HepG2 (cell line): ENCODE data around the gene NMRAL1. TPM values are rescaled to one million over a fixed set of nuclear protein-coding genes. Genes with fewer than 3 reads are reported as not detected.

Source experiments
- AKAP8 ChIP-seq: sonication (generic); formaldehyde crosslinking; IDR thresholded peaks from 2 replicates; pipeline ENCODE4 v1.5.1; 2020; ENCODE audit warnings: mild to moderate bottlenecking, missing genetic modification reagents
- ARNT ChIP-seq: fragments of 450-650 bp; IDR thresholded peaks from 2 replicates; pipeline ENCODE4 v1.6.1; 2017
- FOXC1 ChIP-seq: sonication (generic); formaldehyde crosslinking; IDR thresholded peaks from 2 replicates; pipeline ENCODE4 v1.8.0; 2022; ENCODE audit warnings: mild to moderate bottlenecking, missing genetic modification reagents, borderline replicate concordance
- GFI1 ChIP-seq: sonication (generic); formaldehyde crosslinking; IDR thresholded peaks from 2 replicates; pipeline ENCODE4 v1.5.0; 2020; ENCODE audit warnings: missing genetic modification reagents, mild to moderate bottlenecking, borderline replicate concordance
- HNRNPLL ChIP-seq: fragments of 200-400 bp; formaldehyde crosslinking; IDR thresholded peaks from 2 replicates; pipeline ENCODE4 v1.6.1; 2017; ENCODE audit warnings: mild to moderate bottlenecking, low read depth, low read length; ENCODE audit not compliant: poor library complexity, severe bottlenecking
- MED13 ChIP-seq: sonication (generic); formaldehyde crosslinking; IDR thresholded peaks from 2 replicates; pipeline ENCODE4 v1.5.0; 2020; ENCODE audit warnings: missing genetic modification reagents
- NFATC3 ChIP-seq: sonication (generic); formaldehyde crosslinking; IDR thresholded peaks from 2 replicates; pipeline ENCODE4 v1.5.1; 2020; ENCODE audit warnings: mild to moderate bottlenecking, missing genetic modification reagents
- NFIB ChIP-seq: sonication (generic); formaldehyde crosslinking; IDR thresholded peaks from 2 replicates; pipeline ENCODE4 v1.9.0; 2021; ENCODE audit warnings: missing genetic modification reagents, mild to moderate bottlenecking, borderline replicate concordance
- PHF5A ChIP-seq: IDR thresholded peaks from one replicate; pipeline ENCODE4 v1.6.1; 2018; ENCODE audit warnings: low read depth, missing genetic modification reagents; ENCODE audit not compliant: unreplicated experiment
- RARA ChIP-seq: IDR thresholded peaks from 2 replicates; pipeline ENCODE4 v1.6.1; 2016; ENCODE audit warnings: missing genetic modification reagents, missing compliant biosample characterization
- REL ChIP-seq: sonication (generic); formaldehyde crosslinking; conservative IDR thresholded peaks from 2 replicates; pipeline ENCODE4 v1.8.0; 2022; ENCODE audit warnings: mild to moderate bottlenecking, missing genetic modification reagents, moderate library complexity
- SP1 ChIP-seq, 2 experiments: fragments of 450-650 bp in 1 of 2; sonication (generic) in 1 of 2; formaldehyde crosslinking in 1 of 2; IDR thresholded peaks; 2 replicates each; pipeline versions ENCODE4 v1.4.0 to v1.6.1; 2016 to 2020; ENCODE audit warnings: missing genetic modification reagents in 1 of 2
- SRSF1 ChIP-seq: fragments of 200-400 bp; formaldehyde crosslinking; optimal IDR thresholded peaks from 2 replicates; pipeline ENCODE3; 2017; ENCODE audit warnings: mild to moderate bottlenecking, low read depth, low read length, moderate library complexity
- ZBED4 ChIP-seq: sonication (generic); formaldehyde crosslinking; IDR thresholded peaks from 2 replicates; pipeline ENCODE4 v1.4.0; 2020; ENCODE audit warnings: missing genetic modification reagents, borderline replicate concordance
- ZBTB7A ChIP-seq: sonication (generic); formaldehyde crosslinking; IDR thresholded peaks from 2 replicates; pipeline ENCODE4 v1.8.0; 2022; ENCODE audit warnings: mild to moderate bottlenecking, missing genetic modification reagents
- ZNF264 ChIP-seq: sonication (generic); formaldehyde crosslinking; IDR thresholded peaks from 2 replicates; pipeline ENCODE4 v1.4.0; 2020; ENCODE audit warnings: missing genetic modification reagents
- ZNF276 ChIP-seq: sonication (generic); formaldehyde crosslinking; IDR thresholded peaks from 2 replicates; pipeline ENCODE4 v1.4.0; 2020; ENCODE audit warnings: mild to moderate bottlenecking, low read depth, missing genetic modification reagents
- ZNF543 ChIP-seq: sonication (generic); formaldehyde crosslinking; IDR thresholded peaks from 2 replicates; pipeline ENCODE4 v1.4.0; 2020; ENCODE audit warnings: mild to moderate bottlenecking, missing genetic modification reagents
- ZNF598 ChIP-seq: sonication (generic); formaldehyde crosslinking; IDR thresholded peaks from 2 replicates; pipeline ENCODE4 v1.5.1; 2020; ENCODE audit warnings: mild to moderate bottlenecking, missing genetic modification reagents, borderline replicate concordance
- ZNF724P ChIP-seq: sonication (generic); formaldehyde crosslinking; IDR thresholded peaks from 2 replicates; pipeline ENCODE4 v1.8.0; 2022; ENCODE audit warnings: missing genetic modification reagents, borderline replicate concordance
- ZNF747 ChIP-seq: sonication (generic); formaldehyde crosslinking; IDR thresholded peaks from 2 replicates; pipeline ENCODE4 v1.8.1; 2023; ENCODE audit warnings: missing genetic modification reagents, mild to moderate bottlenecking, borderline replicate concordance
- ZNF891 ChIP-seq: sonication (generic); formaldehyde crosslinking; IDR thresholded peaks from 2 replicates; pipeline ENCODE4 v1.5.0; 2020; ENCODE audit warnings: mild to moderate bottlenecking, missing genetic modification reagents
- ZSCAN30 ChIP-seq: sonication (generic); formaldehyde crosslinking; IDR thresholded peaks from 2 replicates; pipeline ENCODE4 v1.5.0; 2020; ENCODE audit warnings: mild to moderate bottlenecking, missing genetic modification reagents
- ZZZ3 ChIP-seq: sonication (generic); formaldehyde crosslinking; IDR thresholded peaks from 2 replicates; pipeline ENCODE4 v1.4.0; 2020; ENCODE audit warnings: missing genetic modification reagents, mild to moderate bottlenecking, borderline replicate concordance
- polyA plus RNA-seq, 8 experiments: library from polyadenylated mRNA; depleted of rRNA in 3 of 8; stranded (reverse) in 7 of 8; unstranded in 1 of 8; fragments of >200 nt; fragmentation: Illumina TruSeq in 4 of 8; extraction: Trizol in 4 of 8; gene quantifications; 2 replicates each; pipeline versions ENCODE4 v1.2.1 to v1.2.3, GENCODE V29; 2011 to 2016; ENCODE audit warnings: low read depth in 4 of 8, missing spikeins in 1 of 8, mixed read lengths in 1 of 8; ENCODE audit not compliant: insufficient read depth in 1 of 8
- total RNA-seq, 5 experiments: library from RNA; depleted of rRNA; stranded (reverse); fragments of >200 nt; fragmentation: Illumina TruSeq; extraction: Trizol; gene quantifications; 2 replicates each; pipeline ENCODE4 v1.2.3, GENCODE V29; 2016; ENCODE audit warnings: low read depth in 1 of 5

The NMRAL1 gene
- total and polyA plus RNA-seq, 2 of the 13 experiments (the other 11 are each of a cell fraction or from before 2014, with no cell fraction given) = 30.8 to 33.1 TPM

GRCh38 chr16:4461250-4462085 lies 13.0 kb downstream of the NMRAL1 start (continued):
- TF ChIP-seq ZNF747 (peak; percentile 68; the same call in 1 of the 2 replicates), NFIB (CRISPR knock-in tag) (no peak), PHF5A (peak; percentile 52), REL (CRISPR knock-in tag) (no peak), ZBTB7A (CRISPR knock-in tag) (peak; percentile 88), ZNF276 (0 out of 2 replicates have a peak, but pooled peaks have one; percentile 44), ARNT (no peak), FOXC1 (CRISPR knock-in tag) (peak; percentile 43; the same call in 1 of the 2 replicates), GFI1 (CRISPR knock-in tag) (peak; percentile 62; the same call in 1 of the 2 replicates), ZSCAN30 (CRISPR knock-in tag) (0 out of 2 replicates have a peak, but pooled peaks have one; percentile 39), SRSF1 (peak; percentile 89), ZNF264 (CRISPR knock-in tag) (peak; percentile 34; the same call in 1 of the 2 replicates), ZNF543 (CRISPR knock-in tag) (peak; percentile 57; the same call in 1 of the 2 replicates), ZBED4 (CRISPR knock-in tag) (no peak), NFATC3 (CRISPR knock-in tag) (no peak), ZNF891 (CRISPR knock-in tag) (0 out of 2 replicates have a peak, but pooled peaks have one; percentile 8), RARA (CRISPR knock-in tag) (peak; percentile 97), ZZZ3 (no peak), SP1 (IDR thresholded peaks at IDR 0.05) (no peak), SP1 (CRISPR knock-in tag; IDR thresholded peaks at IDR 0.05) (no peak; the same call in 1 of the 2 replicates), MED13 (CRISPR knock-in tag) (0 out of 2 replicates have a peak, but pooled peaks have one; percentile 58), ZNF598 (CRISPR knock-in tag) (peak; percentile 64), ZNF724P (CRISPR knock-in tag) (no peak), AKAP8 (CRISPR knock-in tag) (no peak), HNRNPLL (no peak)
